Smooth muscle cell (in vitro differentiated cells): ENCODE data around the gene TACC2. TPM values are rescaled to one million over a fixed set of nuclear protein-coding genes. Genes with fewer than 3 reads are reported as not detected.

Experiments
- DNase-seq: peaks from one replicate; lab custom pipeline; 2025; ENCODE audit not compliant: unreplicated experiment; lab: John Stamatoyannopoulos, UW
- H2AFZ ChIP-seq: fragments of 200-600 bp; sonication (generic); 2 replicates; pipeline ENCODE4 v1.6.0; 2016; ENCODE audit warnings: antibody characterized with exemption, low read depth, mild to moderate bottlenecking
- H3F3A ChIP-seq: fragments of 200-600 bp; sonication (generic); 2 replicates; pipeline ENCODE4 v1.6.0; 2017; ENCODE audit warnings: antibody characterized with exemption, low read depth
- H3K27ac ChIP-seq: fragments of 200-600 bp; sonication (generic); 2 replicates; pipeline ENCODE4 v1.5.1; 2016; ENCODE audit warnings: low read depth, mild to moderate bottlenecking
- H3K27me3 ChIP-seq: fragments of 200-600 bp; sonication (generic); 2 replicates; pipeline ENCODE4 v1.6.1; 2016; ENCODE audit warnings: low read depth, mild to moderate bottlenecking
- H3K36me3 ChIP-seq: fragments of 200-600 bp; sonication (generic); 2 replicates; pipeline ENCODE4 v1.5.1; 2016; ENCODE audit warnings: low read depth
- H3K4me1 ChIP-seq: fragments of 200-600 bp; sonication (generic); 2 replicates; pipeline ENCODE4 v1.5.1; 2016; ENCODE audit warnings: low read depth
- H3K4me2 ChIP-seq: fragments of 200-600 bp; sonication (generic); 2 replicates; pipeline ENCODE4 v1.6.0; 2016; ENCODE audit warnings: mild to moderate bottlenecking
- H3K4me3 ChIP-seq: fragments of 200-600 bp; sonication (generic); 2 replicates; pipeline ENCODE4 v1.5.1; 2016; ENCODE audit warnings: mild to moderate bottlenecking
- H3K79me2 ChIP-seq: fragments of 200-600 bp; sonication (generic); 2 replicates; pipeline ENCODE4 v1.6.0; 2016; ENCODE audit warnings: low read depth, mild to moderate bottlenecking
- H3K9ac ChIP-seq: fragments of 200-600 bp; sonication (generic); 2 replicates; pipeline ENCODE4 v1.6.0; 2016; ENCODE audit warnings: low read depth
- H3K9me3 ChIP-seq: fragments of 200-600 bp; sonication (generic); replicated peaks from 2 replicates; pipeline ENCODE4 v1.5.1; 2016; ENCODE audit warnings: low read depth
- H4K20me1 ChIP-seq: fragments of 200-600 bp; sonication (generic); 2 replicates; pipeline ENCODE4 v1.6.0; 2016; ENCODE audit warnings: low read depth
- WGBS: methylation state at CpG from one replicate; pipeline ENCODE4 v1.1.7; 2016; ENCODE audit warnings: low lambda C conversion rate; 5-methylcytosine and 5-hydroxymethylcytosine counted together
- polyA plus RNA-seq: library from polyadenylated mRNA; unstranded; fragments of >200 nt; fragmentation: Nextera tagmentation; extraction: Ambion mirVana; gene quantifications from 2 replicates; pipeline ENCODE4 v1.2.1, GENCODE V29; 2016
- total RNA-seq: library from RNA; depleted of rRNA; stranded (reverse); fragments of >200 nt; gene quantifications from 2 replicates; pipeline ENCODE4 v1.2.3, GENCODE V29; 2014
- TF ChIP-seq, protein P1 (sequence below): fragments of 200-600 bp; sonication (generic); IDR thresholded peaks from 2 replicates; pipeline ENCODE4 v1.5.1; 2017; ENCODE audit warnings: borderline replicate concordance, mild to moderate bottlenecking, antibody characterized with exemption; ENCODE audit not compliant: insufficient read depth, poor library complexity, severe bottlenecking

The TACC2 gene
- total and polyA plus RNA-seq, 2 experiments from 2014 or later = 2.8 to 7.6 TPM

GRCh38 chr10:122230222-122230621 is 241.3 kb downstream of the TACC2 start:
- H3K9me3 ChIP-seq = no peaks in the 10 kb centered on the region
- H3F3A ChIP-seq = no peaks in the 10 kb centered on the region
- H3K4me1 ChIP-seq = no peaks in the 10 kb centered on the region
- WGBS = 97% methylated on average over 19 of the region's 19 CpGs
- H3K27ac ChIP-seq = no peak overlapping the region
- no peak overlapping the region for H3K4me3 ChIP-seq
- no peak overlapping the region for H3K9ac ChIP-seq
- DNase-seq = no peak
- no peaks in the 10 kb centered on the region for H3K79me2 ChIP-seq
- H4K20me1 ChIP-seq = no peaks in the 10 kb centered on the region
- no peaks in the 10 kb centered on the region for H3K36me3 ChIP-seq
- no peak overlapping the region for H2AFZ ChIP-seq
- TF ChIP-seq, protein P1, sequence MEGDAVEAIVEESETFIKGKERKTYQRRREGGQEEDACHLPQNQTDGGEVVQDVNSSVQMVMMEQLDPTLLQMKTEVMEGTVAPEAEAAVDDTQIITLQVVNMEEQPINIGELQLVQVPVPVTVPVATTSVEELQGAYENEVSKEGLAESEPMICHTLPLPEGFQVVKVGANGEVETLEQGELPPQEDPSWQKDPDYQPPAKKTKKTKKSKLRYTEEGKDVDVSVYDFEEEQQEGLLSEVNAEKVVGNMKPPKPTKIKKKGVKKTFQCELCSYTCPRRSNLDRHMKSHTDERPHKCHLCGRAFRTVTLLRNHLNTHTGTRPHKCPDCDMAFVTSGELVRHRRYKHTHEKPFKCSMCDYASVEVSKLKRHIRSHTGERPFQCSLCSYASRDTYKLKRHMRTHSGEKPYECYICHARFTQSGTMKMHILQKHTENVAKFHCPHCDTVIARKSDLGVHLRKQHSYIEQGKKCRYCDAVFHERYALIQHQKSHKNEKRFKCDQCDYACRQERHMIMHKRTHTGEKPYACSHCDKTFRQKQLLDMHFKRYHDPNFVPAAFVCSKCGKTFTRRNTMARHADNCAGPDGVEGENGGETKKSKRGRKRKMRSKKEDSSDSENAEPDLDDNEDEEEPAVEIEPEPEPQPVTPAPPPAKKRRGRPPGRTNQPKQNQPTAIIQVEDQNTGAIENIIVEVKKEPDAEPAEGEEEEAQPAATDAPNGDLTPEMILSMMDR = no peak
- H3K27me3 ChIP-seq = no peaks in the 10 kb centered on the region
- no peak overlapping the region for H3K4me2 ChIP-seq

DNA sequence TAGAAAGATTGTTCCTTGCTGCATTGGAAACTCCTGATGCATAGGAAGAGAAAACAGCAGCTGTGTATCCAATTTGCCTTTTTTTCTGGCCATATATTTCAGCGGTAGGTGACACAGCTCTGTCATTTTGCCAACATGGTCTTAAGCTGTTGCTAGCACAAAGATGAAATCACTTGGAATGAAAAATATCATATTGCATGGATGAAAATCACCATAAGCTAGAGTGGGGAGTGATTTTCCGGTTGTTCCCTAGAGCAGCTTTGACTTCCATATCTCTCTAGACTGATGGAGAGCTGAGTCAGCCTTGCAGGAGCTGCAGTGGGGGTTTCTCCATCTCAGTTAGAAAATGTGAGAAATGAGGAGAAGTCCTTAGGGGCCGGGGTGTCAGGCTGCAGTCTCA is 243.8 kb downstream of the TACC2 start:
- 74% methylated on average over 3 of the region's 3 CpGs for WGBS
- no peaks in the 10 kb centered on the region for H3K36me3 ChIP-seq
- no peak for DNase-seq
- H3K79me2 ChIP-seq = no peaks in the 10 kb centered on the region
- H3K4me3 ChIP-seq = no peak overlapping the region
- H3K27ac ChIP-seq = no peak overlapping the region
- H3K27me3 ChIP-seq = no peaks in the 10 kb centered on the region
- no peaks in the 10 kb centered on the region for H4K20me1 ChIP-seq
- H2AFZ ChIP-seq = no peak overlapping the region
- H3K9me3 ChIP-seq = no peaks in the 10 kb centered on the region
- peak overlapping the region; percentile 20 for H3K4me2 ChIP-seq
- no peaks in the 10 kb centered on the region for H3K4me1 ChIP-seq
- TF ChIP-seq, protein P1 = no peak
- no peak overlapping the region for H3K9ac ChIP-seq
- no peaks in the 10 kb centered on the region for H3F3A ChIP-seq

DNA sequence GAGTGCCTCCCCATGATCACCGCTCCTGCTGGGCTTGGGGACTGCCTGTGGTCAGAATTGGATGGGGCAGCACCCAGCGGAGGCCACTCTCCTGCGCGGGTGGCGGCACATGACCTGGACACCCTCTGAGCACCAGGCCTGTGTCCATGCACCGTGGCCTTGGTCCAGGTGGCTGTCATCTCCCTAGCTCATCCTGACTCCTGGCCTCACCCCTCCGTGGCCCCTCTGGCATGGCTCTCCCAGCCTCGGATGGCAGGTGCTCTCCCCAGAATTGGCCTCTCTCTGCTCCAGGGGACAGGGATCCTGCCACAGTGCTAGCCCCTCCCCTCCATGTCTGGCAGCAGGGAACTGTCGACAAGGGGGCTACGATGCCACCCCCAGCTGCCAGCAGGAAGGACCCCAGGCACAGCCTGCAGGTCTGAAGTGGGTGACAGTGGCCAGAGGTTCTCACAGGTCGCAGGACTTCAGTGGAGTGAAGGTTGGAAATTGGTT is 244.9 kb downstream of the TACC2 start:
- Histone ChIP-seq H3K27ac (no peak overlapping the region), H3K4me3 (no peak overlapping the region), H3K4me1 (no peaks in the 10 kb centered on the region), H3F3A (no peaks in the 10 kb centered on the region), H2AFZ (no peak overlapping the region), H3K4me2 (no peak overlapping the region), H4K20me1 (no peaks in the 10 kb centered on the region), H3K9ac (no peak overlapping the region), H3K36me3 (no peaks in the 10 kb centered on the region), H3K79me2 (no peaks in the 10 kb centered on the region), H3K27me3 (no peaks in the 10 kb centered on the region), H3K9me3 (no peaks in the 10 kb centered on the region)
- TF ChIP-seq, protein P1 = no peak
- WGBS = 96% methylated on average over 11 of the region's 11 CpGs
- DNase-seq = no peak

- TF ChIP-seq, protein P1 = no peak
- 95% methylated on average over 2 of the region's 2 CpGs for WGBS
- Histone ChIP-seq H3K9me3 (no peaks in the 10 kb centered on the region), H3K4me3 (no peak overlapping the region), H3K4me1 (no peaks in the 10 kb centered on the region), H3K27me3 (no peaks in the 10 kb centered on the region), H3F3A (no peaks in the 10 kb centered on the region), H4K20me1 (no peaks in the 10 kb centered on the region), H3K27ac (no peak overlapping the region), H3K9ac (no peak overlapping the region), H3K79me2 (no peaks in the 10 kb centered on the region), H3K4me2 (no peak overlapping the region), H3K36me3 (no peaks in the 10 kb centered on the region), H2AFZ (no peak overlapping the region)
- DNase-seq = no peak
Observed at GRCh38 chr10:122234416-122234815, 245.5 kb downstream of the TACC2 start.
